Lower leg skin (tissue), 3 donors: ENCODE results near the gene PDPN.

Experiments
- POLR2A ChIP-seq, 2 donors: fragments of 450-650 bp; IDR thresholded peaks; one replicate each; pipeline ENCODE4 v1.6.1; 2016 to 2017; ENCODE audit warnings: antibody characterized with exemption in 2 of 2, mild to moderate bottlenecking in 1 of 2, moderate library complexity in 1 of 2
- TF ChIP-seq, protein P1 (sequence below), 3 donors: fragments of 450-650 bp; IDR thresholded peaks; one replicate each; pipeline ENCODE4 v1.5.1; 2016; ENCODE audit warnings: antibody characterized with exemption in 3 of 3, mild to moderate bottlenecking in 3 of 3, moderate library complexity in 2 of 3

DNA sequence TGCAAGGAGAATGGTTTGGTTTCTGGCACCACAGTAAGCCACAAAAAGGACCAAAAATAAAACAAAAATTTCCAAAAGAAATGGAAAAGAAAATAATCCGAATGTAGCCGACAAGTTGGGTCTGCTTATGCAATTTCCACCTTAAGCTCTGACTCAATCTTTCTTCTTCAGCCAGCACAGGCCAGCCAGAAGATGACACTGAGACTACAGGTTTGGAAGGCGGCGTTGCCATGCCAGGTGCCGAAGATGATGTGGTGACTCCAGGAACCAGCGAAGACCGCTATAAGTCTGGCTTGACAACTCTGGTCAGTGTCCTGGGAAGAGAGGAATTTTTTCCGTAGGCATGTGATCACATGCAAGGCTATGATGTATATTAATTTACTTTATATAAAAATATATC is 23.4 kb downstream of the PDPN start:
- TF ChIP-seq, protein P1, sequence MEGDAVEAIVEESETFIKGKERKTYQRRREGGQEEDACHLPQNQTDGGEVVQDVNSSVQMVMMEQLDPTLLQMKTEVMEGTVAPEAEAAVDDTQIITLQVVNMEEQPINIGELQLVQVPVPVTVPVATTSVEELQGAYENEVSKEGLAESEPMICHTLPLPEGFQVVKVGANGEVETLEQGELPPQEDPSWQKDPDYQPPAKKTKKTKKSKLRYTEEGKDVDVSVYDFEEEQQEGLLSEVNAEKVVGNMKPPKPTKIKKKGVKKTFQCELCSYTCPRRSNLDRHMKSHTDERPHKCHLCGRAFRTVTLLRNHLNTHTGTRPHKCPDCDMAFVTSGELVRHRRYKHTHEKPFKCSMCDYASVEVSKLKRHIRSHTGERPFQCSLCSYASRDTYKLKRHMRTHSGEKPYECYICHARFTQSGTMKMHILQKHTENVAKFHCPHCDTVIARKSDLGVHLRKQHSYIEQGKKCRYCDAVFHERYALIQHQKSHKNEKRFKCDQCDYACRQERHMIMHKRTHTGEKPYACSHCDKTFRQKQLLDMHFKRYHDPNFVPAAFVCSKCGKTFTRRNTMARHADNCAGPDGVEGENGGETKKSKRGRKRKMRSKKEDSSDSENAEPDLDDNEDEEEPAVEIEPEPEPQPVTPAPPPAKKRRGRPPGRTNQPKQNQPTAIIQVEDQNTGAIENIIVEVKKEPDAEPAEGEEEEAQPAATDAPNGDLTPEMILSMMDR (IDR thresholded peaks at IDR 0.05), result no peak
- no peak for TF ChIP-seq POLR2A (IDR thresholded peaks at IDR 0.05)
